IPS DF 6.9 (cell line): Measurements from ENCODE around the gene UQCRHL.

Experiments used
- DNase-seq: peaks from one replicate; pipeline ENCODE4 v3.0.0-alpha.2; 2013; ENCODE audit warnings: low read depth, low spot score
- H3K27ac ChIP-seq: one replicate; pipeline ENCODE4 v1.5.1; 2013; ENCODE audit warnings: low read length, control low read depth
- H3K27me3 ChIP-seq: 2 replicates; pipeline ENCODE4 v1.6.1; 2013; ENCODE audit warnings: mild to moderate bottlenecking, low read length; ENCODE audit not compliant: control insufficient read depth, insufficient read depth
- H3K36me3 ChIP-seq: 2 replicates; pipeline ENCODE4 v1.6.1; 2013; ENCODE audit warnings: low read length; ENCODE audit not compliant: control insufficient read depth, insufficient read depth
- H3K4me1 ChIP-seq: 2 replicates; pipeline ENCODE4 v1.6.1; 2013; ENCODE audit warnings: low read length; ENCODE audit not compliant: control insufficient read depth, insufficient read depth
- H3K4me3 ChIP-seq: 2 replicates; pipeline ENCODE4 v1.5.1; 2013; ENCODE audit warnings: mild to moderate bottlenecking, low read length
- H3K9me3 ChIP-seq: 2 replicates; pipeline ENCODE4 v1.6.1; 2013; ENCODE audit warnings: low read length, inconsistent platforms; ENCODE audit not compliant: control insufficient read depth, insufficient read depth
- WGBS: extraction: QIAGEN DNeasy Blood & Tissue Kit; methylation state at CpG from one replicate; pipeline ENCODE4 v1.1.7; 2013; ENCODE audit warnings: mixed read lengths, missing lambda C conversion rate; ENCODE audit not compliant: insufficient read length, insufficient coverage; 5-methylcytosine and 5-hydroxymethylcytosine counted together

Gene UQCRHL

DNA sequence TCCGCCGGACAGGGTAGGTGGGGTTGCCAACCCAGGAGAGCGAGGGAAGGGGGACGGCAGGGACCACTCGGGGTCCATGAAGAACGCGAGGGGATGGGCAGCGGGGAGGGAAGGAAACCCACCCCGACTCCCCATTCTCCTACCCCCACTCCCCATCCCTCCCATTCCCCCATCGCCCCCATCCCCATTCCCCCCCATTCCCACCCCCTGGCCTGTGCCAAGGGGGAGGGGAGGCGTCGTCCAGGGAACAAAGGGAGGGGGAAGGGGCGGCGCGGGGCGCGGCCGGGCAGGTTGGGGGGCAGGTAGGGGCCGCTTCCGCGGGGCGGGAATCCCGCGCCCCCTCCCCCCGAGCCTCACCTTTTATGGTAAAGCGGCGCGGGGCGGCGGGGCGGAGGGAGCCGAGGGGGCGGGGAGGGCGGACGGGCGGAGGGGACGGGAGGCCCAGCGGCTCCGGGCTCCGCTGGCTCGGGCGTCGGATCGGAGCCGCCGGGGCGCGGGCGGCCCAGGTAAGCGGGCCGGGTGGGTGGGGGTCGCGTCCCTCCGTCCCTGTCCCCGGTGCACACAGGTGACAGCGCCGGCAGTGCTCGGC, 49.0 kb downstream of the UQCRHL start, which contains the start of gene FBLIM1:
Gene FBLIM1 (plus strand): TSS at position 453 of the 589 bp plus-strand sequence. CDS start 6,189 bp downstream, outside the sequence.
- peaks cover 12% of the 10 kb centered on the region for H3K4me1 ChIP-seq
- no peaks in the 10 kb centered on the region for H3K36me3 ChIP-seq
- H3K27me3 ChIP-seq = no peaks in the 10 kb centered on the region
- no peaks in the 10 kb centered on the region for H3K9me3 ChIP-seq
- peak within 1 kb of the TSS; percentile 94 for H3K4me3 ChIP-seq
- H3K27ac ChIP-seq = no peak within 1 kb of the TSS
- no peak for DNase-seq
- no CpG with 5 or more reads among the region's 58 CpGs for WGBS

GRCh38 chr1:15757575-15758342, 49.7 kb downstream of the UQCRHL start:
- no peaks in the 10 kb centered on the region for H3K27me3 ChIP-seq
- no peaks in the 10 kb centered on the region for H3K9me3 ChIP-seq
- DNase-seq = no peak
- H3K4me1 ChIP-seq = peaks cover 12% of the 10 kb centered on the region
- peak overlapping the region; percentile 94; the same call in 1 of the 2 replicates for H3K4me3 ChIP-seq
- no peaks in the 10 kb centered on the region for H3K36me3 ChIP-seq
- no CpG with 5 or more reads among the region's 24 CpGs for WGBS
- no peak overlapping the region for H3K27ac ChIP-seq
